ENCODE measurements around the gene NCF4.

NCF4 gene

DNA sequence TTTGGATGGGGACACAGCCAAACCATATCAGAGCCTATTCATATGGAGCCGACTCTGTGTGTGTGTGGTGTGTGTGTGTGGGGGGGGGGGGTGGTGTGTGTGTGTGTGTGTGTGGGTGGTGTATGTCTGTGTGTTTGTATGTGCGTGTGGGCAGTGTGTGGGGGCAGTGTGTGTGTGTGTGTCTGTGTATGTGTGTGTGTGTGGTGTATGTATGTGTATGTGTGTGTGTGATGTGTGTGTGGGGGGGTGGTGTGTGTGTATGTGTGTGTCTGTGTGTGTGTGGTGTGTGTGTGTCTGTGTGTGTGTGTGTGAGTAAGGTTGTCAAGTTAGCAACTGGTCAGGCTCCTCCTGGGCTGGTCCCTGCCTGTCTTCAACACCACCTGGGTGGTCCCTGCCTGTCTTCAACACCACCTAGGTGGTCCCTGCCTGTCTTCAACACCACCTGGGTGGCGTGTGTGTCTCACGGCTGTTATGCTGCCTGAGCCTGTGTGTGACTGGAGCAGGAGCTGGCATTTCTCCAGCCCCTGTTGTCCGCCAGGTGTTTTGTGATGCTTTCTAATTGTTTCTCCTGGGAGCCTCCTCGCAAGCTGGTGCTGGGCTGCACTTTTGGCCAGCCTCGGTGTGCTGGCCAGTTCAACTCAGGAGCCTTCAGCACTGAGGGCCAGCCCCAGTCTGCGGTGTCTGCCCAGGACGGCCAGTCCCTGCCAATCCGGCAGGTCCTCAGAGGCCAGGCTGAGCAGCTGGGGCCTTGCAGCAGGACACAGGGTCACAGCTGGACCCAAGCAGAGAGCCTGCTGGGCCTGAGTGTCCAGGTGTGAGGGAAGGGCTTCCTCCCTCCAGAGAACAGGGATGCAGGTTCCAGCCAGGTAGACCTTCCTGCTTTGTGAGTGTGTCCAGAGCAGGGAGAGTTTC is 22.4 kb upstream of the NCF4 start:
- no peak for DNase-seq

GRCh38 chr22:36839356-36840073 is 21.3 kb upstream of the NCF4 start:
- peak; percentile 9 to 27 for DNase-seq

GRCh38 chr22:36840106-36840505 is 20.7 kb upstream of the NCF4 start:
- DNase-seq = no peak

- DNase-seq = no peak
These were observed 14.5 kb upstream of the NCF4 start for GRCh38 chr22:36846271-36846670.

DNA sequence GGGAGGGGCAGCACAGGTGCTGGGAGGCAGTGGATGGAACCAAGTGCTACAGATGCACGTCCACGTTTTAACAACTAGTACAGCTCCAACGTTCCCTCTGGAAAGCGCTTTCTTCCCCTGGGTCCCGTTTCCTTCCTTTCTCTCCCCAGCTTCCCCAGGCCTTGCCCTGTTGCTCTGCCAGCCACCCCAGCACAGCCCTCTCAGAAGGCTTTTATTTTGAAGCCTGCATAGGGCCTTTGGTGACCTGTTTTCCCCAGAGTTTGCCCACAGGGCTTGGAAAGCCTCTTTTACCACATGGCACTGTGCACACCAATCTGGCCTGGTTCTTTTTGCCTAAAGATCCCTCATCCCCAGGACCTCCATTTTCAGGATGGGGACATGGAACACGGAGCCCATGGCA is 13.9 kb upstream of the NCF4 start:
- DNase-seq = no peak

DNA sequence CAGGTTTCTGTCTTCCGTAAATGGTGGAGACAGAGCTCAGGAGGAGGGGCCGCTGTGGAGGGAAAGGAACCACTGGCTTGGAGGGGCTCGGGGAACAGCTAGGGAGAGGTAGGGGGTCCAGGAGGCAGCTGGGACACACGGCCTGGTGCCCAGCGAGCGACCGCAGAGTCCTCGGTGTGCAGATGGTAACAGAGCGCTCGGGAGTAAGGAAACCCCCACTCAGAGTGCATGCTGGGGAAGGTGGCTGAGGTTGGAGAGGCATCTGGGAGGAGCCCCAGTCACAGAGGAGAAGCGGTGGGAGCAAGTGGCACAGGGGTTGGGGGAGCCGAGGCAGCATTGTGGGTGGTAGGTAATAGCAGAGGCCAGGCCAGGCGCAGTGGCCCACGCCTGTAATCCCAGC is 10.8 kb upstream of the NCF4 start:
- no peak for DNase-seq

GRCh38 chr22:36850682-36851081 is 10.1 kb upstream of the NCF4 start:
- no peak for DNase-seq

DNA sequence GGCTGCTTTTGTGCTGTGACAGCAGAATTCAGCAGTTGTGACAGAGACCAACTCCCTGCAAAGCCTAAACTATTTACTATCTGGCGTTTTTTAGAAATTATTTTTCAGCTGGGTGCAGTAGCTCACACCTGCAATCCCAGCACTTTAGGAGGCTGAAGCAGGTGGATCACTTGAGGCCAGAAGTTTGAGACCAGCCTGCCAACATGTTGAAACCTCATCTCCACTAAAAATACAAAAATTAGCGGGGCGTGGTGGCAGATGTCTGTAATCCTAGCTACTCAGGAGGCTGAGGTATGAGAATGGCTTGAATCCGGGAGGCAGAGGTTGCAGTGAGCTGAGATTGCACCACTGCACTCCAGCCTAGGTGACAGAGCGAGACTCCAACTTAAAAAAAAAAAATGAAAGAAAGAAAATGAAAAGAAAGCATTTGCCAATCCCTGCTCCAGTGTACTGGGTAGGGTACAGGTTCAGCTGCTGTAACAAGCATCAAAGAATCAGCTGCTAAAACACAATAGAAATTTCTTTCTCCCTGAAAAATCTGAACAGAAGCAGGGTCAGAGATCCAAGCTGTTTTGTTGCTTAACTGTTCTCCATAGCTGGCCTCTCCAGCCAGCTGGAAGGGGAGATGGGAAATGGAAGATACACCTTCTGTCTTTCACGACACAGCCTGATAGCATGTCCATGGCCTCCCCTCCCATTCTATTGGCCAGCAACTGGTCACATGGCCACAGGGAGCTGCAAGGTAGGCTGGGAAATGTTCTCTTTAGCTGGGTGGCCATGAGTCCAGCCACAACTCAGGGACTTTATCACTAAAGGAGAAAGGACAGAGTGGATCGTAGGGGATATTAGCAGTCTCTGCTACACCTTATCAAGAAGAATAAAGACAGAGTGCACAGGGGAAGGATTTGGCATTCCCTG is 8.5 kb upstream of the NCF4 start:
- DNase-seq = no peak

DNA sequence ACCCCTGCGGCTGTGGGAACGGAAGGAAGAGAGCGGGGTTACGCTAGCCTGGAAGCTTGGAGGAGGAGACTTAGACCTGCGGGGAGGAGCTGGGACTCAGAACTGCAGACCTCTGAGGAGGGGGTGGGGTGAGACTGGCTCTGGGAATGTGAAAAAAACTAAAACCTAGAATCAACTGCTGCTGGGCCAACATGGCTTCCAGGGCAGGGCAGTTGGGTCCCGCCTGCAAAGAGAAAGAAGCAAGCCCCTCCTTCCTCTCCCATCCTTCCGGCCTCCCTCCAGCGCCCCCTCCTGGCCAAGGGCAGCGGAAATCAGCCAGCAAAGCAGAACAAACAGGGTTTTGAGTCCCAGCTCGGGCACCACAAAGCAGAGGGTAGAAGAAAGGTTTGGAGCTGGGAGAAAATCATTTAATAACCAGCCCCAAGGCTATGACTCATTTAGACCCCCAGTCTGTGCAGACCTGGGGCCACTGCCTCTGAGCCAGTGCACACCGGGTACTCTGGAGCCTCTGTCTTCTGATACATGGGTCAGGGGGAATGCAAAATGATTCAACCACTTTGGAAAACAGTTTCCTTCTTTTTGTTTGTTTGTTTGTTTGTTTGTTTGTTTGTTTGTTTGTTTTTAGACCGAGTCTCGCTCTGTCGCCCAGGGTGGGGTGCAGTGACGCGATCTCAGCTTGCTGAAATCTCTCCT is 7.3 kb upstream of the NCF4 start:
- DNase-seq = peak in 1 of 2 experiments; percentile 13

GRCh38 chr22:36855478-36855877 is 5.3 kb upstream of the NCF4 start:
- DNase-seq = no peak

- peak; percentile 4 to 73 for DNase-seq
These were observed 4.5 kb upstream of the NCF4 start for GRCh38 chr22:36856121-36856791.

GRCh38 chr22:36856792-36857135 is 4.0 kb upstream of the NCF4 start:
- DNase-seq = no peak

- DNase-seq = no peak
These were observed 2.6 kb upstream of the NCF4 start for GRCh38 chr22:36858156-36858555.

DNA sequence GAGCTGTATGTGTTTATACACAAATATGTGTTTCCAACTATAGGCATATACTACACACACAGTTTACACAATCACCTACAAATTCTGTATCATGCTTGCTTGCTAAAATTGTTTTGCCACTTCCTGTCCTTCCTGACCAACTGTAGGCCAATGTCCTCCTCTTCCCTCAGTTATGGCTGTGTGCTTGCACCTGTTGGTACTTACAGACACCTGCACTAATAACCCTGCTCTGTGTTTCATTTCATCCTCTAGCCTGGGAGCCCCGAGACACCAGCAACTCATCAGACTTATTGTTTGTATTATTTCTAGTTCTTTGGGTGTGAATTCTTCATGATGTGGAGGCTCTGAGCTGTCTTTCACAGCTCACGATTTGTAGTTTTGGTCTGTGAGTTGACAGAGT is 1.8 kb upstream of the NCF4 start:
- no peak for DNase-seq

- no peak for DNase-seq
These were observed 789 bp upstream of the NCF4 start for GRCh38 chr22:36860017-36860416.

GRCh38 chr22:36860438-36860820 is 377 bp upstream of the NCF4 start:
- DNase-seq = no peak

DNA sequence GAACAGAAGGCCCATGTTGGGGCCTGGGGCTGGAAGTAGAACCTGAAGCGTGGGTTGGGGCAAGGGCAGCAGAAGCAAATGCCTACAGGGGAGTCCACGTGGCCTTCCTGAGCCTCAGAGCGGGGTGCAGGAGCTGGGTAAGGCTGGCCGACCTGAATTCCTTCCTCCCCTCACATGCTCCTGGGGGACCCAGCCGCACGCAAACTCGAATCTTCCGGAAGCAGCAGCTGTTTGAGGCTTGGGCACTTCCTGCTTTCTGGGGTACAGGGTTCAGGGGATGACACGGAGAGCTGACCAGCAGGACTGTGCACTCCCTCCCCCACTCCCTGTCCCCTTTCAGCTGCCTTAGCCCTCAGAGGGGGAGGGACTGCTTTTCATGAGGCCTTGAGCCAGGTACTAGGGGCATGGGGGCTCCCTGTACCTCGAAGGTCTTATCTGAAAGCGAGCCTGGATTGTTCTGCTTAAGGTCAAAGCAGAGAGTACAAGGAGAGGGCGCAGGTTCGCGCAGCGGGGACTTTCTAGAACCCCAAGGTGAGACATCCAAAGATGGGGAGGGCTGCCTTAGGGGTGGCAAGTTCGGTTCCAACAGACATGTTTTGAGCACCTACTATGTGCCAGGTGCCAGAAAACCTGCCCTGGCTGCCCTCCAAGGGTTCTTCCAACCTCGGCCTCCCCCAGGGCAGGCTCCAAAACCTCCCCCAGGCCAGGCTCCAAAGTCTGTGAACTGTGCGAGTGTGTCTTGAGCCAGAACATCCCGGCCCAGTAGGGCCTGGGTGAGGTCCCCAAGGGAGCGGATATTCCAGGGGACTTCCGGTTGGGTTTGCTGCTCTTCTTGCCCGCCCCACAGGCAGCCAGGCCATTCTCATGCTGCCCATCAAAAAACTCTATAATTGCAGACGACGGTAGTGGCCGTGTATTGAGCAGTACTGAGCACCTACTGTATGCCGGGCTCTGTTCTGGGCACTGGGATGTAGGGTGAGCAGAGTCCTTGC is 1.7 kb downstream of the NCF4 start:
- DNase-seq = no peak

- DNase-seq = no peak
These were observed 2.5 kb downstream of the NCF4 start for GRCh38 chr22:36863281-36863680.

GRCh38 chr22:36863979-36864378 is 3.2 kb downstream of the NCF4 start:
- no peak for DNase-seq

GRCh38 chr22:36864454-36865215 is 3.8 kb downstream of the NCF4 start:
- no peak for DNase-seq
